CD14-positive monocyte (primary cell): ENCODE data around the gene TEDC1. TPM values are rescaled to one million over a fixed set of nuclear protein-coding genes. Genes with fewer than 3 reads are reported as not detected.
A peak's percentile ranks its signal among the peaks of the same experiment; 100 is the strongest.

Source experiments
- DNase-seq, 3 donors: peaks; one replicate each; pipeline ENCODE4 v3.0.0-alpha.2; 2011 to 2022
- H2AFZ ChIP-seq: 2 replicates; pipeline ENCODE4 v1.6.0; 2012; ENCODE audit warnings: mild to moderate bottlenecking, low read depth, low read length, inconsistent platforms; ENCODE audit not compliant: insufficient read depth, poor library complexity, severe bottlenecking
- H3K27ac ChIP-seq, 2 donors: 1 replicate in 1 of 2; 2 replicates in 1 of 2; pipeline ENCODE4 v1.5.1; 2012 to 2013; ENCODE audit warnings: low read length in 2 of 2, control low read depth in 1 of 2, inconsistent platforms in 1 of 2, low read depth in 1 of 2, mild to moderate bottlenecking in 1 of 2
- H3K27me3 ChIP-seq, 2 donors: one replicate each; pipeline versions ENCODE4 v1.6.0 to v1.6.1; 2011 to 2013; ENCODE audit warnings: low read length in 2 of 2; ENCODE audit not compliant: control insufficient read depth in 2 of 2, insufficient read depth in 2 of 2
- H3K36me3 ChIP-seq, 2 donors: replicated peaks in 1 of 2; 1 replicate in 1 of 2; 2 replicates in 1 of 2; pipeline versions ENCODE4 v1.5.1 to v1.6.1; 2012 to 2013; ENCODE audit warnings: low read length in 2 of 2, control low read depth in 1 of 2, inconsistent platforms in 1 of 2, mild to moderate bottlenecking in 1 of 2; ENCODE audit not compliant: insufficient read depth in 2 of 2, control insufficient read depth in 1 of 2
- H3K4me1 ChIP-seq, 2 donors: 1 replicate in 1 of 2; 2 replicates in 1 of 2; pipeline versions ENCODE4 v1.5.1 to v1.6.1; 2012 to 2013; ENCODE audit warnings: low read length in 2 of 2, control low read depth in 1 of 2, inconsistent platforms in 1 of 2, mild to moderate bottlenecking in 1 of 2, moderate library complexity in 1 of 2; ENCODE audit not compliant: insufficient read depth in 2 of 2, control insufficient read depth in 1 of 2
- H3K4me2 ChIP-seq: replicated peaks from 2 replicates; pipeline ENCODE3; 2012; ENCODE audit warnings: low read length, moderate library complexity, mild to moderate bottlenecking; ENCODE audit not compliant: poor library complexity, severe bottlenecking; ENCODE audit errors: extremely low read depth
- H3K4me3 ChIP-seq, 3 experiments: fragments of 200-600 bp in 1 of 3; sonication (generic) in 1 of 3; replicated peaks in 1 of 3; 1 replicate in 2 of 3; 2 replicates in 1 of 3; pipeline ENCODE4 v1.5.1; 2011 to 2013; ENCODE audit warnings: low read length in 3 of 3, mild to moderate bottlenecking in 3 of 3, control low read depth in 2 of 3, low read depth in 2 of 3, inconsistent platforms in 1 of 3, moderate library complexity in 1 of 3
- H3K79me2 ChIP-seq: 2 replicates; pipeline ENCODE4 v1.6.0; 2012; ENCODE audit warnings: mild to moderate bottlenecking, control low read depth, inconsistent platforms, low read length, moderate library complexity; ENCODE audit not compliant: insufficient read depth
- H3K9ac ChIP-seq: 2 replicates; pipeline ENCODE4 v1.6.0; 2017; ENCODE audit warnings: low read length, mild to moderate bottlenecking; ENCODE audit not compliant: insufficient read depth, poor library complexity, severe bottlenecking
- H3K9me3 ChIP-seq, 2 donors: replicated peaks in 1 of 2; 1 replicate in 1 of 2; 2 replicates in 1 of 2; pipeline versions ENCODE4 v1.5.1 to v1.6.1; 2012 to 2013; ENCODE audit warnings: low read length in 2 of 2, control low read depth in 1 of 2; ENCODE audit not compliant: control insufficient read depth in 1 of 2, insufficient read depth in 1 of 2
- H4K20me1 ChIP-seq: 2 replicates; pipeline ENCODE4 v1.6.0; 2012; ENCODE audit warnings: mild to moderate bottlenecking, low read length, control low read depth, moderate library complexity; ENCODE audit not compliant: insufficient read depth
- H3K27ac Mint-ChIP-seq, 7 donors: one replicate each; pipeline ENCODE4 v1.8.0; 2020; ENCODE audit warnings: mild to moderate bottlenecking in 7 of 7, mixed read lengths in 7 of 7, moderate library complexity in 6 of 7, inconsistent platforms in 2 of 7
- H3K27me3 Mint-ChIP-seq, 3 donors: one replicate each; pipeline ENCODE4 v1.8.0; 2021 to 2022; ENCODE audit warnings: low read depth in 3 of 3, mild to moderate bottlenecking in 3 of 3, mixed read lengths in 3 of 3, moderate library complexity in 3 of 3, inconsistent platforms in 1 of 3
- H3K36me3 Mint-ChIP-seq, 2 donors: one replicate each; pipeline ENCODE4 v1.8.0; 2020; ENCODE audit warnings: mixed read lengths in 2 of 2, inconsistent platforms in 1 of 2, mild to moderate bottlenecking in 1 of 2
- H3K4me1 Mint-ChIP-seq: one replicate; pipeline ENCODE4 v1.8.0; 2020; ENCODE audit warnings: mild to moderate bottlenecking, mixed read lengths
- H3K4me3 Mint-ChIP-seq, 2 donors: one replicate each; pipeline ENCODE4 v1.8.0; 2020; ENCODE audit warnings: mild to moderate bottlenecking in 2 of 2, mixed read lengths in 2 of 2, moderate library complexity in 1 of 2
- H3K9me3 Mint-ChIP-seq, 7 donors: one replicate each; pipeline ENCODE4 v1.8.0; 2020 to 2022; ENCODE audit warnings: mixed read lengths in 7 of 7, mild to moderate bottlenecking in 6 of 7, moderate library complexity in 6 of 7, inconsistent platforms in 2 of 7
- WGBS: methylation state at CpG from one replicate; pipeline ENCODE4 v1.1.5; 2013; ENCODE audit warnings: missing lambda C conversion rate; ENCODE audit not compliant: insufficient coverage; 5-methylcytosine and 5-hydroxymethylcytosine counted together
- intact Hi-C, 2 donors: fragments of 100-400 bp; cut with micrococcal nuclease; formaldehyde crosslinking; loops; one replicate each; pipeline versions ENCODE4 v1.15.0 to v1.15.1; 2023
- polyA plus RNA-seq, 3 donors: library from polyadenylated mRNA; depleted of rRNA in 1 of 3; unstranded in 2 of 3; stranded (reverse) in 1 of 3; fragments of 300-500 nt in 2 of 3; fragments of >200 nt in 1 of 3; fragmentation: Illumina TruSeq in 2 of 3; gene quantifications; 1 replicate in 2 of 3; 2 replicates in 1 of 3; pipeline ENCODE4 v1.2.3, GENCODE V29; 2012 to 2021
- TF ChIP-seq, protein P1 (sequence below): fragments of 200-600 bp; IDR thresholded peaks from one replicate; pipeline ENCODE4 v1.8.0; 2022; ENCODE audit warnings: antibody characterized with exemption, mild to moderate bottlenecking

The TEDC1 gene
- polyA plus RNA-seq, 3 donors = 7.8 to 23.4 (median 9.0) TPM

DNA sequence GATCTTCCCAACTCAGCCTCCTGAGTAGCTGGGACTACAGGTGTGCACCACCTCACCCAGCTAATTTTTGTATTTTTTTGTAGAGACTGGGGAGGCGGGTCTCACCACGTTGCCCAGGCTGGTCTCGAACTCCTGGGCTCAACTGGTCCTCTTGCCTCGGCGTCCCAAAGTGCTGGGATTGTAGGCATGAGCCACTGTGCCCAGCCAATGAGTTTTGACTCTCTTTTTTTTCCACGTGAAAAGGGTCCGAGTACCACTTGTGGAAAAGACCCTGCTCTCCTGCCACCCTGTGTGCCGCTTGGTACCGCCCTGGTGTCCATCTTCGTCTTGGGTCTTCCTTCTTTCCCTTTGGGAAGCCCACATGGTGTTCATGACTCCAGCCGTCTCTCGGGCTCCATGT is 17.6 kb downstream of the TEDC1 start:
- H3K9me3 ChIP-seq = no peaks in the 10 kb centered on the region
- Mint-ChIP-seq H3K9me3 (peaks cover 0 to 2% (median 0%) of the 10 kb centered on the region in 7 donors), H3K36me3 (no peaks in the 10 kb centered on the region), H3K4me1 (no peaks in the 10 kb centered on the region), H3K27ac (no peak overlapping the region), H3K27me3 (peaks cover 30 to 48% (median 31%) of the 10 kb centered on the region in 3 donors), H3K4me3 (peak overlapping the region in 1 of 2 donors; percentile 37)
- H3K27me3 ChIP-seq = peaks cover 0 to 4% of the 10 kb centered on the region in 2 donors
- DNase-seq = no peak
- no peak overlapping the region for H3K4me2 ChIP-seq
- H3K9ac ChIP-seq = no peak overlapping the region
- H2AFZ ChIP-seq = no peak overlapping the region
- no peak overlapping the region for H3K4me3 ChIP-seq
- H3K27ac ChIP-seq = no peak overlapping the region
- no peaks in the 10 kb centered on the region for H4K20me1 ChIP-seq
- no peaks in the 10 kb centered on the region for H3K36me3 ChIP-seq
- 94% methylated on average over 10 of the region's 12 CpGs for WGBS
- no peaks in the 10 kb centered on the region for H3K4me1 ChIP-seq
- intact Hi-C loops = no loop called here
- H3K79me2 ChIP-seq = no peaks in the 10 kb centered on the region
- TF ChIP-seq, protein P1, sequence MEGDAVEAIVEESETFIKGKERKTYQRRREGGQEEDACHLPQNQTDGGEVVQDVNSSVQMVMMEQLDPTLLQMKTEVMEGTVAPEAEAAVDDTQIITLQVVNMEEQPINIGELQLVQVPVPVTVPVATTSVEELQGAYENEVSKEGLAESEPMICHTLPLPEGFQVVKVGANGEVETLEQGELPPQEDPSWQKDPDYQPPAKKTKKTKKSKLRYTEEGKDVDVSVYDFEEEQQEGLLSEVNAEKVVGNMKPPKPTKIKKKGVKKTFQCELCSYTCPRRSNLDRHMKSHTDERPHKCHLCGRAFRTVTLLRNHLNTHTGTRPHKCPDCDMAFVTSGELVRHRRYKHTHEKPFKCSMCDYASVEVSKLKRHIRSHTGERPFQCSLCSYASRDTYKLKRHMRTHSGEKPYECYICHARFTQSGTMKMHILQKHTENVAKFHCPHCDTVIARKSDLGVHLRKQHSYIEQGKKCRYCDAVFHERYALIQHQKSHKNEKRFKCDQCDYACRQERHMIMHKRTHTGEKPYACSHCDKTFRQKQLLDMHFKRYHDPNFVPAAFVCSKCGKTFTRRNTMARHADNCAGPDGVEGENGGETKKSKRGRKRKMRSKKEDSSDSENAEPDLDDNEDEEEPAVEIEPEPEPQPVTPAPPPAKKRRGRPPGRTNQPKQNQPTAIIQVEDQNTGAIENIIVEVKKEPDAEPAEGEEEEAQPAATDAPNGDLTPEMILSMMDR = no peak

DNA sequence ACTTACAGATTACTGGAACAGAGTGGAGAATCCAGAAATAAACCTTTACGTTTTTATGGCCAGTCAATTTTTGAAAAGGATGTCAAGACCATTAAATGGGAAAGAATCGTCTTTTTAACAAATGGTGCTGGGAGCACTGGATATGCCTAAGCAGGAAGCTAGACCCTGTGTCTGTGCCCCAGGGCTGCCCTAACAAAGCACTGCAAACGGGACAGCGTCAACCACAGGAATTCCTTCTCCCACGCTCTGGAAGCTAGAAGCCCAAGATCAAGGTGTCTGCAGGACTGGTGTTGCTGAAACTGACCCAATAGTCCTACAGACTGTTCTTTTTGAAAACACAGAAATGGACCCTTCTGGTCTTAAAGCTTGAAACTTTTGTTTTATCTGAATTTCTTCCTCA is 26.1 kb downstream of the TEDC1 start:
- no peak overlapping the region for H3K4me3 ChIP-seq
- no peak overlapping the region for H3K9ac ChIP-seq
- no peaks in the 10 kb centered on the region for H3K4me1 Mint-ChIP-seq
- H3K9me3 Mint-ChIP-seq = peaks cover 7 to 25% (median 13%) of the 10 kb centered on the region in 7 donors
- no peaks in the 10 kb centered on the region for H4K20me1 ChIP-seq
- H3K27me3 ChIP-seq = peaks cover 0 to 14% of the 10 kb centered on the region in 2 donors
- H3K27ac ChIP-seq = no peak overlapping the region
- no peaks in the 10 kb centered on the region for H3K36me3 Mint-ChIP-seq
- H3K4me2 ChIP-seq = no peak overlapping the region
- H3K27ac Mint-ChIP-seq = no peak overlapping the region
- no peaks in the 10 kb centered on the region for H3K4me1 ChIP-seq
- no peaks in the 10 kb centered on the region for H3K36me3 ChIP-seq
- WGBS = 66% methylated on average over 5 of the region's 5 CpGs
- no peak overlapping the region for H2AFZ ChIP-seq
- intact Hi-C loops = no loop called here
- peaks cover 20 to 50% (median 24%) of the 10 kb centered on the region in 3 donors for H3K27me3 Mint-ChIP-seq
- no peaks in the 10 kb centered on the region for H3K79me2 ChIP-seq
- no peaks in the 10 kb centered on the region for H3K9me3 ChIP-seq
- no peak for DNase-seq
- TF ChIP-seq, protein P1 = no peak
- no peak overlapping the region for H3K4me3 Mint-ChIP-seq
